C4-2B (cell line): ENCODE data around the gene KLHL17.

Experiments used
- ZFX ChIP-seq: fragments of 450-650 bp; IDR thresholded peaks from 2 replicates; pipeline ENCODE4 v1.6.1; 2017
- TF ChIP-seq, protein P1 (sequence below): fragments of 450-650 bp; conservative IDR thresholded peaks from 2 replicates; pipeline ENCODE4 v1.5.1; 2017; ENCODE audit warnings: mild to moderate bottlenecking

DNA sequence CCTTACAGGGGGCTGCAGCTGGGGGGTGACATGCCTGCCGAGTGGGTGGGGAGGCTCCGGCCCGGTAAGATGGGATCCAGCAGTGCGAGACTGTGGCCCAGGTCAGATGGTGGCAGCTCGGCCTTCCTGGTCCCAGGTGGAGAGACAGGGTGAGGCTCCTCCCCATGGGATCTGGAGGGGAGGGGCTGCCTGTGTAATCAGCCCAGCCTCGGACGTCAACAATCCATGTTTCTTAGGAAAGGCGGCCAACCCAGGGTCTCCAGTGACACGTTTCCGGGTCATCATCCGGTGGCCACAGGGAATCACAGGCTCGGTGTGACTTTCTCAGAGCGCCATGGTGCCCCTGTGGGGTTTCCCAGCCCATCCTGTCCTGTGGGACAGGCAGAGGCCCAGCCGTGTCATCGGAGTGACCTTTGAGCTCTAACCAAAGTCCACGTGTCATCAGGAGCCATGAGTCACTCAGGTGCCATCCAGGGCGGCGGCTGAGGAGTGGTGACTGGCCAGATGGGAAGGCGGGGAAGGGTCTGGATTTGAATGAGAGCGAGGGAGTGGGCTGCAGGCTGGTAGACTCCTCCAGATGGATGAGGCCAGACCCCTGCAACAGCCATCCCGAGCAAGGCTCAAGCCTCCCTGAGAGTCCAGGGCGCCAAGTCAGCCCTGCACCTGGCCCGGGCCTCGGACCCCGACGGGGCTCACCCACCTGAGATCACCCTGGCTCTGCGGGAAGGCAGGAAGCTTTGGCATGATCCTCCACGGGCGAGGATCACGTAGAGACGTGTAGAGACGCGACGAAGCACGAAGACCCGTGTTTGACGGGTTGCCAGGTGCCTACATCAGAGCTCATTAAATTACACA, 46.1 kb downstream of the KLHL17 start:
- TF ChIP-seq, protein P1, sequence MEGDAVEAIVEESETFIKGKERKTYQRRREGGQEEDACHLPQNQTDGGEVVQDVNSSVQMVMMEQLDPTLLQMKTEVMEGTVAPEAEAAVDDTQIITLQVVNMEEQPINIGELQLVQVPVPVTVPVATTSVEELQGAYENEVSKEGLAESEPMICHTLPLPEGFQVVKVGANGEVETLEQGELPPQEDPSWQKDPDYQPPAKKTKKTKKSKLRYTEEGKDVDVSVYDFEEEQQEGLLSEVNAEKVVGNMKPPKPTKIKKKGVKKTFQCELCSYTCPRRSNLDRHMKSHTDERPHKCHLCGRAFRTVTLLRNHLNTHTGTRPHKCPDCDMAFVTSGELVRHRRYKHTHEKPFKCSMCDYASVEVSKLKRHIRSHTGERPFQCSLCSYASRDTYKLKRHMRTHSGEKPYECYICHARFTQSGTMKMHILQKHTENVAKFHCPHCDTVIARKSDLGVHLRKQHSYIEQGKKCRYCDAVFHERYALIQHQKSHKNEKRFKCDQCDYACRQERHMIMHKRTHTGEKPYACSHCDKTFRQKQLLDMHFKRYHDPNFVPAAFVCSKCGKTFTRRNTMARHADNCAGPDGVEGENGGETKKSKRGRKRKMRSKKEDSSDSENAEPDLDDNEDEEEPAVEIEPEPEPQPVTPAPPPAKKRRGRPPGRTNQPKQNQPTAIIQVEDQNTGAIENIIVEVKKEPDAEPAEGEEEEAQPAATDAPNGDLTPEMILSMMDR: no peak
- no peak for TF ChIP-seq ZFX
